Measurements from ENCODE around the gene FRAS1.

Gene FRAS1

GRCh38 chr4:78356251-78356786, 299.2 kb downstream of the FRAS1 start:
- Histone ChIP-seq H3K36me3 (ENCODE audit: control insufficient read depth, insufficient read depth, low read length) (no peaks in the 10 kb centered on the region), H3K27ac (ENCODE audit: insufficient read depth, low read length, poor library complexity, severe bottlenecking) (no peak overlapping the region), H3K9me3 (ENCODE audit: control insufficient read depth, low read length) (no peaks in the 10 kb centered on the region), H3K4me1 (ENCODE audit: control insufficient read depth, insufficient read depth, low read length, poor library complexity, severe bottlenecking) (no peaks in the 10 kb centered on the region), H3K4me3 (ENCODE audit: insufficient read depth, low read depth, low read length, poor library complexity, severe bottlenecking) (no peak overlapping the region), H3K27me3 (replicated peaks; ENCODE audit: control insufficient read depth, insufficient read depth, low read length, poor library complexity, severe bottlenecking) (no peaks in the 10 kb centered on the region)
- DNase-seq: no peak

DNA sequence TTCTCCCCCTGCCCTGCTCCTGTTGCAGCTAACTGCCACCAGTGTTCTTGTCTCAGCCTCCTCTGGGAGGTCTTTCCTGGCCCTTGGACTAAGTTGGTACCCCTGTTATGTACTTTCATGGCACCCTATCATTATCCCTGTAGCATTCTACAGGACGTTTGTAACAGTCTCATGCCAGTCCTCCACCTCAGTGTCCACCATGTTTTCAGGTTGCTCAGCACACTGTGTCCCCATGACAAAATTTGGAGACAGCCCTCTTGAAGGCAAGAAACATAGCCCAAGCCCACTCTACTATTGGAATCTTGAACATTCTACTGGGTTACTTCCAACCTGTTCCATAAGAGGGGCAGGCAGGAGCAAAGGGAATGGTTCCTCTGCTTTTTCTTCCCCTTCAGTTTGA, 300.0 kb downstream of the FRAS1 start:
- Histone ChIP-seq H3K4me1 (ENCODE audit: control insufficient read depth, insufficient read depth, low read length, poor library complexity, severe bottlenecking) (no peaks in the 10 kb centered on the region), H3K9me3 (ENCODE audit: control insufficient read depth, low read length) (no peaks in the 10 kb centered on the region), H3K4me3 (ENCODE audit: insufficient read depth, low read depth, low read length, poor library complexity, severe bottlenecking) (no peak overlapping the region), H3K36me3 (ENCODE audit: control insufficient read depth, insufficient read depth, low read length) (no peaks in the 10 kb centered on the region), H3K27ac (ENCODE audit: insufficient read depth, low read length, poor library complexity, severe bottlenecking) (no peak overlapping the region), H3K27me3 (replicated peaks; ENCODE audit: control insufficient read depth, insufficient read depth, low read length, poor library complexity, severe bottlenecking) (no peaks in the 10 kb centered on the region)
- no peak for DNase-seq

GRCh38 chr4:78360466-78360865, 303.3 kb downstream of the FRAS1 start:
- DNase-seq: no peak
- H3K4me1 ChIP-seq (ENCODE audit: control insufficient read depth, insufficient read depth, low read length, poor library complexity, severe bottlenecking): no peaks in the 10 kb centered on the region
- H3K36me3 ChIP-seq (ENCODE audit: control insufficient read depth, insufficient read depth, low read length): no peaks in the 10 kb centered on the region
- no peaks in the 10 kb centered on the region for H3K27me3 ChIP-seq (replicated peaks; ENCODE audit: control insufficient read depth, insufficient read depth, low read length, poor library complexity, severe bottlenecking)
- H3K4me3 ChIP-seq (ENCODE audit: insufficient read depth, low read depth, low read length, poor library complexity, severe bottlenecking): no peak overlapping the region
- H3K9me3 ChIP-seq (ENCODE audit: control insufficient read depth, low read length): no peaks in the 10 kb centered on the region
- H3K27ac ChIP-seq (ENCODE audit: insufficient read depth, low read length, poor library complexity, severe bottlenecking): no peak overlapping the region

DNA sequence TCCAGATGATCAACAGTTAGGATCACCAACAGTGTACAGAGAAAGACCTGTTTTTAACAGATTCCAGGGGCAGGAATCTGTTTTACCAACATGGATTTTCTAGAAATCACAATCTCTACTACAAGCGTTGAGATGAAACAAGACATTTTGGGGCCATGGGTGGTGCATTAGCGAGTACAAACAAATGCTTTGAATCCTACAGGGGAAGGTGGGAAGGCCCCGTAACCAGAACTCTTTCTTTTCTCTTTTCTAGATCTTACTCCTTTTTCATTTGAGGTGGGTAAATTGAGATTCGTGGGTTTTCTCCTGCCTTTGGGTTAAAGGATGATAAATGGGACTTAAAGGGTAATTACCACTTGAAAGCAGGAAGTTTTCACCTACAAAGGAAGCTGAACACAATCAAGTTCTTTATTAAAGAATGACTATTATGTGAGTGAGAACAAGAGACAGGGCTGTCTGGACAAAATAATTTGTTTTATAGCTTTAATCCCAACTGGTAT, 304.5 kb downstream of the FRAS1 start:
- Histone ChIP-seq H3K4me3 (ENCODE audit: insufficient read depth, low read depth, low read length, poor library complexity, severe bottlenecking) (no peak overlapping the region), H3K4me1 (ENCODE audit: control insufficient read depth, insufficient read depth, low read length, poor library complexity, severe bottlenecking) (no peaks in the 10 kb centered on the region), H3K27ac (ENCODE audit: insufficient read depth, low read length, poor library complexity, severe bottlenecking) (no peak overlapping the region), H3K9me3 (ENCODE audit: control insufficient read depth, low read length) (no peaks in the 10 kb centered on the region), H3K36me3 (ENCODE audit: control insufficient read depth, insufficient read depth, low read length) (no peaks in the 10 kb centered on the region), H3K27me3 (replicated peaks; ENCODE audit: control insufficient read depth, insufficient read depth, low read length, poor library complexity, severe bottlenecking) (no peaks in the 10 kb centered on the region)
- no peak for DNase-seq

DNA sequence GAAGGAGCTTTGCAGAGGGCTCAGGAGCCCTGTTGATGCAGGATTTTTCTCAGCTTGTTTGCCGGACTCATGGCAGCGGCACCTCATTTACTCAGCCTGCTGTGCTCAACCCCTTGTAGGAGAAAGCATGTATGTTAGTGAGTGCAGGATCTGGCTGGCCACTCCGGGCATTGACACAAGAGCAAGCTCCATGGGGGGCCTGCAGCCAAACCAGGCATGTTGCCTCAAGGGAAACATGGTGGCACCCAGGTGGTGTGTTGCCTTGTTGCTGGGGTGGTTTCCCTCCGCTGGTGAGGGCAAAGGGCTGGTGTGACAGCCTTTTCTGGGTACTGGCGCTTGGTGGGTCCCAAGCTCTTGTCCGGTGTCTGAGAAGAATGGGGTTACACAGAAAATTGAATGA, 305.2 kb downstream of the FRAS1 start:
- no peaks in the 10 kb centered on the region for H3K27me3 ChIP-seq (replicated peaks; ENCODE audit: control insufficient read depth, insufficient read depth, low read length, poor library complexity, severe bottlenecking)
- no peaks in the 10 kb centered on the region for H3K4me1 ChIP-seq (ENCODE audit: control insufficient read depth, insufficient read depth, low read length, poor library complexity, severe bottlenecking)
- no peaks in the 10 kb centered on the region for H3K36me3 ChIP-seq (ENCODE audit: control insufficient read depth, insufficient read depth, low read length)
- H3K9me3 ChIP-seq (ENCODE audit: control insufficient read depth, low read length): no peaks in the 10 kb centered on the region
- H3K4me3 ChIP-seq (ENCODE audit: insufficient read depth, low read depth, low read length, poor library complexity, severe bottlenecking): no peak overlapping the region
- no peak overlapping the region for H3K27ac ChIP-seq (ENCODE audit: insufficient read depth, low read length, poor library complexity, severe bottlenecking)
- no peak for DNase-seq

- no peaks in the 10 kb centered on the region for H3K4me1 ChIP-seq (ENCODE audit: control insufficient read depth, insufficient read depth, low read length, poor library complexity, severe bottlenecking)
- no peak overlapping the region for H3K4me3 ChIP-seq (ENCODE audit: insufficient read depth, low read depth, low read length, poor library complexity, severe bottlenecking)
- H3K27ac ChIP-seq (ENCODE audit: insufficient read depth, low read length, poor library complexity, severe bottlenecking): no peak overlapping the region
- H3K27me3 ChIP-seq (replicated peaks; ENCODE audit: control insufficient read depth, insufficient read depth, low read length, poor library complexity, severe bottlenecking): no peaks in the 10 kb centered on the region
- H3K36me3 ChIP-seq (ENCODE audit: control insufficient read depth, insufficient read depth, low read length): no peaks in the 10 kb centered on the region
- no peak for DNase-seq
- no peaks in the 10 kb centered on the region for H3K9me3 ChIP-seq (ENCODE audit: control insufficient read depth, low read length)
Observed at GRCh38 chr4:78363031-78363570, 306.0 kb downstream of the FRAS1 start.

DNA sequence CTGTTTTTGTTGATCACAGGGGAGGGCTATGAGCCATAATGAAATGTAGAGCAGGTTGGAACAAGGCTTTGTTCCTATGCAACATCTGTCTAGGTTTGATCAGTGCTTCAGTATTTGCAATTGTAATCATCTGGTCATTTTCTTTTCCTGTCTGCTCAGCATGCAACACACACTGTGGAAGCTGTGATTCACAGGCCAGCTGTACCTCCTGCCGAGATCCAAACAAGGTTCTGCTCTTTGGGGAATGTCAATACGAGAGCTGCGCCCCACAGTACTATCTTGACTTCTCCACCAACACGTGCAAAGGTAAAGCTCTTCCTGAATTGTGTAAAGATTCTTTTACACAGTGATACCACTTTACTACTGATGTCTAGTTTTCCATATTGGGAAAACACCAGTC, 312.6 kb downstream of the FRAS1 start:
- no peaks in the 10 kb centered on the region for H3K36me3 ChIP-seq (ENCODE audit: control insufficient read depth, insufficient read depth, low read length)
- H3K27me3 ChIP-seq (replicated peaks; ENCODE audit: control insufficient read depth, insufficient read depth, low read length, poor library complexity, severe bottlenecking): no peaks in the 10 kb centered on the region
- H3K27ac ChIP-seq (ENCODE audit: insufficient read depth, low read length, poor library complexity, severe bottlenecking): no peak overlapping the region
- no peaks in the 10 kb centered on the region for H3K9me3 ChIP-seq (ENCODE audit: control insufficient read depth, low read length)
- no peak overlapping the region for H3K4me3 ChIP-seq (ENCODE audit: insufficient read depth, low read depth, low read length, poor library complexity, severe bottlenecking)
- H3K4me1 ChIP-seq (ENCODE audit: control insufficient read depth, insufficient read depth, low read length, poor library complexity, severe bottlenecking): no peaks in the 10 kb centered on the region
- no peak for DNase-seq

GRCh38 chr4:78370631-78371372, 313.7 kb downstream of the FRAS1 start:
- H3K4me1 ChIP-seq (ENCODE audit: control insufficient read depth, insufficient read depth, low read length, poor library complexity, severe bottlenecking): no peaks in the 10 kb centered on the region
- DNase-seq: no peak
- H3K9me3 ChIP-seq (ENCODE audit: control insufficient read depth, low read length): no peaks in the 10 kb centered on the region
- H3K4me3 ChIP-seq (ENCODE audit: insufficient read depth, low read depth, low read length, poor library complexity, severe bottlenecking): no peak overlapping the region
- H3K27me3 ChIP-seq (replicated peaks; ENCODE audit: control insufficient read depth, insufficient read depth, low read length, poor library complexity, severe bottlenecking): no peaks in the 10 kb centered on the region
- H3K36me3 ChIP-seq (ENCODE audit: control insufficient read depth, insufficient read depth, low read length): no peaks in the 10 kb centered on the region
- no peak overlapping the region for H3K27ac ChIP-seq (ENCODE audit: insufficient read depth, low read length, poor library complexity, severe bottlenecking)

- no peaks in the 10 kb centered on the region for H3K27me3 ChIP-seq (replicated peaks; ENCODE audit: control insufficient read depth, insufficient read depth, low read length, poor library complexity, severe bottlenecking)
- no peak for DNase-seq
- no peaks in the 10 kb centered on the region for H3K4me1 ChIP-seq (ENCODE audit: control insufficient read depth, insufficient read depth, low read length, poor library complexity, severe bottlenecking)
- no peaks in the 10 kb centered on the region for H3K9me3 ChIP-seq (ENCODE audit: control insufficient read depth, low read length)
- no peak overlapping the region for H3K4me3 ChIP-seq (ENCODE audit: insufficient read depth, low read depth, low read length, poor library complexity, severe bottlenecking)
- no peak overlapping the region for H3K27ac ChIP-seq (ENCODE audit: insufficient read depth, low read length, poor library complexity, severe bottlenecking)
- H3K36me3 ChIP-seq (ENCODE audit: control insufficient read depth, insufficient read depth, low read length): no peaks in the 10 kb centered on the region
Observed at GRCh38 chr4:78372355-78372988, 315.3 kb downstream of the FRAS1 start.

- DNase-seq: no peak
- Histone ChIP-seq H3K9me3 (ENCODE audit: control insufficient read depth, low read length) (no peaks in the 10 kb centered on the region), H3K27ac (ENCODE audit: insufficient read depth, low read length, poor library complexity, severe bottlenecking) (no peak overlapping the region), H3K27me3 (replicated peaks; ENCODE audit: control insufficient read depth, insufficient read depth, low read length, poor library complexity, severe bottlenecking) (no peaks in the 10 kb centered on the region), H3K4me3 (ENCODE audit: insufficient read depth, low read depth, low read length, poor library complexity, severe bottlenecking) (no peak overlapping the region), H3K4me1 (ENCODE audit: control insufficient read depth, insufficient read depth, low read length, poor library complexity, severe bottlenecking) (no peaks in the 10 kb centered on the region), H3K36me3 (ENCODE audit: control insufficient read depth, insufficient read depth, low read length) (no peaks in the 10 kb centered on the region)
Observed at GRCh38 chr4:78377555-78377954, 320.4 kb downstream of the FRAS1 start.

Data from effector memory CD4-positive, alpha-beta T cell (primary cell).